GM21786 (cell line): ENCODE measurements around the gene CD52.
"Not testable (repeated sequence)": the region's sequence is repeated elsewhere in the genome, so short reads cannot be mapped to it uniquely, and the experiment has no call there.

Experiments
- ATAC-seq: cut with Tn5 transposase; IDR thresholded peaks from one replicate; pipeline ENCODE4 v1.9.1; 2021; ENCODE audit not compliant: unreplicated experiment

Gene CD52

GRCh38 chr1:26297057-26297790, 20.5 kb upstream of the CD52 start:
- ATAC-seq: no peak

- no peak for ATAC-seq
Measured at GRCh38 chr1:26297791-26298124, 20.0 kb upstream of the CD52 start.

GRCh38 chr1:26300578-26301275, 17.0 kb upstream of the CD52 start:
- ATAC-seq: no peak

GRCh38 chr1:26302733-26303405, 14.9 kb upstream of the CD52 start:
- ATAC-seq: no peak

- ATAC-seq: peak; percentile 9
Measured at GRCh38 chr1:26305667-26306289, 12.0 kb upstream of the CD52 start.

- ATAC-seq: peak; percentile 95
Measured at GRCh38 chr1:26306290-26307229, 11.2 kb upstream of the CD52 start, which contains the start of gene UBXN11. Gene UBXN11, minus strand, starts transcription at chr1:26306636. Its CDS starts 3,753 bp downstream, at chr1:26302883.

- ATAC-seq: peak; percentile 12
Measured at GRCh38 chr1:26307363-26307781, 10.4 kb upstream of the CD52 start.

- ATAC-seq: not testable (repeated sequence)
Measured at GRCh38 chr1:26307966-26308899, 9.5 kb upstream of the CD52 start.

- ATAC-seq: no peak
Measured at GRCh38 chr1:26314501-26314900, 3.3 kb upstream of the CD52 start.

GRCh38 chr1:26315874-26316850, 1.6 kb upstream of the CD52 start:
- ATAC-seq: no peak

GRCh38 chr1:26317146-26317545, 612 bp upstream of the CD52 start:
- no peak for ATAC-seq

GRCh38 chr1:26318338-26319064, 743 bp downstream of the CD52 start:
- no peak for ATAC-seq

- no peak for ATAC-seq
Measured at GRCh38 chr1:26320896-26321295, 3.1 kb downstream of the CD52 start.

- peak; percentile 39 for ATAC-seq
Measured at GRCh38 chr1:26321315-26322041, 3.7 kb downstream of the CD52 start.

- no peak for ATAC-seq
Measured at GRCh38 chr1:26322042-26322331, 4.2 kb downstream of the CD52 start.

- ATAC-seq: no peak
Measured at GRCh38 chr1:26323382-26323781, 5.6 kb downstream of the CD52 start.

GRCh38 chr1:26324550-26324949, 6.8 kb downstream of the CD52 start:
- no peak for ATAC-seq
